ENCODE measurements around the gene SERINC2. TPM values are rescaled to one million over a fixed set of nuclear protein-coding genes. Genes with fewer than 3 reads are reported as not detected.

SERINC2 gene
- total RNA-seq, 1 donor from 2014 or later, result 17.4 TPM

GRCh38 chr1:31441073-31441472 lies 28.1 kb downstream of the SERINC2 start:
- no peak overlapping the region for H3K4me3 ChIP-seq
- no peak overlapping the region for H3K27ac ChIP-seq
- no peak for DNase-seq (ENCODE audit: extremely low spot score in 2 of 2)
- TF ChIP-seq POLR2AphosphoS5 (IDR thresholded peaks at IDR 0.05; ENCODE audit: insufficient read depth in 1 of 2, low read depth in 1 of 2) (no peak), CTCF (IDR thresholded peaks at IDR 0.05) (no peak), POLR2A (IDR thresholded peaks at IDR 0.05) (no peak)
- H3K9me3 ChIP-seq, result no peaks in the 10 kb centered on the region
- no peaks in the 10 kb centered on the region for H3K36me3 ChIP-seq
- intact Hi-C loops (cut with DNase I), result no loop called here
- no peaks in the 10 kb centered on the region for H3K4me1 ChIP-seq
- no peaks in the 10 kb centered on the region for H3K27me3 ChIP-seq

GRCh38 chr1:31441558-31441957 lies 28.5 kb downstream of the SERINC2 start:
- no peak for TF ChIP-seq POLR2AphosphoS5 (IDR thresholded peaks at IDR 0.05; ENCODE audit: insufficient read depth in 1 of 2, low read depth in 1 of 2)
- no peak for TF ChIP-seq POLR2A (IDR thresholded peaks at IDR 0.05)
- no peak for TF ChIP-seq CTCF (IDR thresholded peaks at IDR 0.05)
- Histone ChIP-seq H3K27me3 (no peaks in the 10 kb centered on the region), H3K4me1 (no peaks in the 10 kb centered on the region), H3K9me3 (no peaks in the 10 kb centered on the region), H3K27ac (no peak overlapping the region), H3K36me3 (no peaks in the 10 kb centered on the region), H3K4me3 (no peak overlapping the region)
- no peak for DNase-seq (ENCODE audit: extremely low spot score in 2 of 2)
- intact Hi-C loops (cut with DNase I), result no loop called here

- intact Hi-C loops (cut with DNase I), result no loop called here
- H3K27ac ChIP-seq, result no peak overlapping the region
- H3K27me3 ChIP-seq, result no peaks in the 10 kb centered on the region
- H3K4me1 ChIP-seq, result no peaks in the 10 kb centered on the region
- H3K36me3 ChIP-seq, result no peaks in the 10 kb centered on the region
- no peak for DNase-seq (ENCODE audit: extremely low spot score in 2 of 2)
- no peak for TF ChIP-seq POLR2A (IDR thresholded peaks at IDR 0.05)
- TF ChIP-seq CTCF (IDR thresholded peaks at IDR 0.05), result no peak
- no peak for TF ChIP-seq POLR2AphosphoS5 (IDR thresholded peaks at IDR 0.05; ENCODE audit: insufficient read depth in 1 of 2, low read depth in 1 of 2)
- H3K4me3 ChIP-seq, result no peak overlapping the region
- H3K9me3 ChIP-seq, result no peaks in the 10 kb centered on the region
Observed at GRCh38 chr1:31441970-31442647, 29.1 kb downstream of the SERINC2 start.

GRCh38 chr1:31442648-31442994 lies 29.6 kb downstream of the SERINC2 start:
- no peaks in the 10 kb centered on the region for H3K4me1 ChIP-seq
- no peak for DNase-seq (ENCODE audit: extremely low spot score in 2 of 2)
- no peaks in the 10 kb centered on the region for H3K9me3 ChIP-seq
- intact Hi-C loops (cut with DNase I), result no loop called here
- TF ChIP-seq POLR2A (IDR thresholded peaks at IDR 0.05) (no peak), POLR2AphosphoS5 (IDR thresholded peaks at IDR 0.05; ENCODE audit: insufficient read depth in 1 of 2, low read depth in 1 of 2) (no peak), CTCF (IDR thresholded peaks at IDR 0.05) (no peak)
- no peak overlapping the region for H3K4me3 ChIP-seq
- no peaks in the 10 kb centered on the region for H3K27me3 ChIP-seq
- H3K36me3 ChIP-seq, result no peaks in the 10 kb centered on the region
- no peak overlapping the region for H3K27ac ChIP-seq

GRCh38 chr1:31443673-31444072 lies 30.7 kb downstream of the SERINC2 start:
- Histone ChIP-seq H3K4me3 (no peak overlapping the region), H3K9me3 (no peaks in the 10 kb centered on the region), H3K4me1 (no peaks in the 10 kb centered on the region), H3K36me3 (no peaks in the 10 kb centered on the region), H3K27ac (no peak overlapping the region), H3K27me3 (no peaks in the 10 kb centered on the region)
- no peak for DNase-seq (ENCODE audit: extremely low spot score in 2 of 2)
- TF ChIP-seq POLR2AphosphoS5 (IDR thresholded peaks at IDR 0.05; ENCODE audit: insufficient read depth in 1 of 2, low read depth in 1 of 2) (no peak), POLR2A (IDR thresholded peaks at IDR 0.05) (no peak), CTCF (IDR thresholded peaks at IDR 0.05) (no peak)
- intact Hi-C loops (cut with DNase I), result no loop called here

All from vagina (tissue), 2 donors.